ENCODE results near the gene JARID2. TPM values are rescaled to one million over a fixed set of nuclear protein-coding genes. Genes with fewer than 3 reads are reported as not detected.

The JARID2 gene
- total RNA-seq, 1 experiment from 2014 or later = 23.6 TPM

DNA sequence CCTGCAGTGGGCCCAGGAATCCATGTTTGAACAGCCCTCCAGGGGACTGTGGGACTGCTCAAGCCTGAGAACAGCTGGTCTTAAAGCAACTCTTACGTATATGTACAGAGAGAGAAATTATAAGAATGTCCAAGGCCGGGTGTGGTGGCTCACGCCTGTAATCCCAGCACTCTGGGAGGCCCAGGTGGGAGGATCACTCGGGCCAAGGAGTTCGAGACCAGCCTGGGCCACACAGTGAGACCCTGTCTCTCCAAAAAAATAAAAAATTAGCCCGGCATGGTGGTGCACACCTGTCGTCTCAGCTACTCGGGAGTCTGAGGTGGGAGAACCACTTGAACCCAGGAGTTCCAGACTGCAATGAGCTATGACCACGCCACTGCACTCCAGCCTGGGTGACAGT, 283.0 kb downstream of the JARID2 start:
- ChIA-PET CTCF (no interaction called here), POLR2A (no interaction called here)
- intact Hi-C loops (cut with micrococcal nuclease) = no loop called here

DNA sequence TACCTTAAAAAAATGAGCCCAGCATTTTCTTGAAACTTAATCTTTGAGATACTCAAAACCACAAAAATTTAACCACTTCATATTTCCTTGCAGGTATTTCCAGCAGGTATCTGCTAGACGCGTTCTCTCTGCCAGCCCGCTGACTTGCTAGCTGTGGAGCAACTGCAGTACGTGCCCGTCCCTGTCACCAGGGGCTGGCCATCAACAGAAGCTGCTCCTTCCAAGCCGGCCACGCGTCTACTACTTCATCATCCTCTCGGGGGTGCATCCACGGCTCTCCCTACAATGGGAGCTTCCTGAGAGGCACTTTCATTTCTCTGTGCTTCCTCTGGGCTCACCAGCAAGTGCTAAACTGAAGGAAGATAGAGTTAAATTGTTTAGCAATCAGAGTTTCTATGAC, 284.5 kb downstream of the JARID2 start:
- RAD21 ChIA-PET (ENCODE audit: low non-redundant PET in 1 of 2, low total read pairs in 2 of 2, uncharacterized antibody in 2 of 2, unreplicated experiment in 2 of 2) = no interaction called here
- Histone ChIP-seq H3K4me1 (ENCODE audit: control insufficient read depth in 1 of 2, insufficient read depth in 2 of 2, low read length in 2 of 2) (no peaks in the 10 kb centered on the region), H2AFZ (ENCODE audit: low read depth, low read length, poor library complexity, severe bottlenecking) (no peak overlapping the region), H3K36me3 (ENCODE audit: control insufficient read depth in 1 of 2, insufficient read depth in 2 of 2, low read length in 2 of 2) (no peaks in the 10 kb centered on the region), H3K27ac (ENCODE audit: low read depth, low read length) (no peak overlapping the region), H3K9me3 (ENCODE audit: control insufficient read depth in 1 of 2, insufficient read depth in 1 of 2, low read depth in 1 of 2, low read length in 2 of 2) (no peaks in the 10 kb centered on the region), H3K9ac (ENCODE audit: low read length) (no peak overlapping the region), H3K4me3 (replicated peaks in 1 of 2; ENCODE audit: low read depth in 1 of 2, low read length in 2 of 2) (no peak overlapping the region), H3K79me2 (ENCODE audit: insufficient read depth, low read length) (no peaks in the 10 kb centered on the region), H3K9me2 (ENCODE audit: insufficient read depth) (no peaks in the 10 kb centered on the region), H3K27me3 (ENCODE audit: insufficient read depth, low read length) (no peaks in the 10 kb centered on the region), H4K20me1 (ENCODE audit: insufficient read depth) (no peaks in the 10 kb centered on the region), H3K4me2 (ENCODE audit: low read length) (no peak overlapping the region)
- BruUV-seq (replicated peaks) = no TSS peak
- ATAC-seq (no peak), DNase-seq (ENCODE audit: low read depth, low spot score) (no peak)
- CTCF ChIA-PET = no interaction called here
- POLR2A ChIA-PET = no interaction called here
- intact Hi-C loops (cut with micrococcal nuclease) = no loop called here
- TF ChIP-seq ZFX (IDR thresholded peaks at IDR 0.05) (no peak), EZH2phosphoT487 (IDR thresholded peaks at IDR 0.05; ENCODE audit: borderline replicate concordance) (no peak)

More for the DNA sequence above, 283.0 kb downstream of the JARID2 start:
- H3K9me2 ChIP-seq (ENCODE audit: insufficient read depth) = no peaks in the 10 kb centered on the region
- ATAC-seq = no peak
- no TSS peak for BruUV-seq (replicated peaks)
- H3K27me3 ChIP-seq (ENCODE audit: insufficient read depth, low read length) = no peaks in the 10 kb centered on the region
- H4K20me1 ChIP-seq (ENCODE audit: insufficient read depth) = no peaks in the 10 kb centered on the region
- no peak overlapping the region for H3K27ac ChIP-seq (ENCODE audit: low read depth, low read length)
- H2AFZ ChIP-seq (ENCODE audit: low read depth, low read length, poor library complexity, severe bottlenecking) = no peak overlapping the region
- DNase-seq (ENCODE audit: low read depth, low spot score) = no peak
- H3K4me3 ChIP-seq (replicated peaks in 1 of 2; ENCODE audit: low read depth in 1 of 2, low read length in 2 of 2) = no peak overlapping the region
- RAD21 ChIA-PET (ENCODE audit: low non-redundant PET in 1 of 2, low total read pairs in 2 of 2, uncharacterized antibody in 2 of 2, unreplicated experiment in 2 of 2) = no interaction called here
- H3K36me3 ChIP-seq (ENCODE audit: control insufficient read depth in 1 of 2, insufficient read depth in 2 of 2, low read length in 2 of 2) = no peaks in the 10 kb centered on the region
- TF ChIP-seq JUND (IDR thresholded peaks at IDR 0.05) (no peak), POLR2AphosphoS5 (IDR thresholded peaks at IDR 0.05; ENCODE audit: low read depth, low read length) (no peak), POLR2A (IDR thresholded peaks at IDR 0.05; ENCODE audit: borderline replicate concordance, extremely low read depth, insufficient read depth, insufficient read length) (no peak), SIN3A (IDR thresholded peaks at IDR 0.05; ENCODE audit: low read depth) (no peak), ZNF274 (IDR thresholded peaks at IDR 0.05; ENCODE audit: low read depth, low read length) (no peak), CEBPB (IDR thresholded peaks at IDR 0.05; ENCODE audit: low read depth) (no peak)
- TF ChIP-seq, protein P1, sequence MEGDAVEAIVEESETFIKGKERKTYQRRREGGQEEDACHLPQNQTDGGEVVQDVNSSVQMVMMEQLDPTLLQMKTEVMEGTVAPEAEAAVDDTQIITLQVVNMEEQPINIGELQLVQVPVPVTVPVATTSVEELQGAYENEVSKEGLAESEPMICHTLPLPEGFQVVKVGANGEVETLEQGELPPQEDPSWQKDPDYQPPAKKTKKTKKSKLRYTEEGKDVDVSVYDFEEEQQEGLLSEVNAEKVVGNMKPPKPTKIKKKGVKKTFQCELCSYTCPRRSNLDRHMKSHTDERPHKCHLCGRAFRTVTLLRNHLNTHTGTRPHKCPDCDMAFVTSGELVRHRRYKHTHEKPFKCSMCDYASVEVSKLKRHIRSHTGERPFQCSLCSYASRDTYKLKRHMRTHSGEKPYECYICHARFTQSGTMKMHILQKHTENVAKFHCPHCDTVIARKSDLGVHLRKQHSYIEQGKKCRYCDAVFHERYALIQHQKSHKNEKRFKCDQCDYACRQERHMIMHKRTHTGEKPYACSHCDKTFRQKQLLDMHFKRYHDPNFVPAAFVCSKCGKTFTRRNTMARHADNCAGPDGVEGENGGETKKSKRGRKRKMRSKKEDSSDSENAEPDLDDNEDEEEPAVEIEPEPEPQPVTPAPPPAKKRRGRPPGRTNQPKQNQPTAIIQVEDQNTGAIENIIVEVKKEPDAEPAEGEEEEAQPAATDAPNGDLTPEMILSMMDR (IDR thresholded peaks at IDR 0.05 in 2 of 3, conservative IDR thresholded peaks at IDR 0.05 in 1 of 3; ENCODE audit: borderline replicate concordance in 1 of 3, insufficient read depth in 1 of 3, low read depth in 2 of 3, low read length in 2 of 3) = no peak
- H3K4me1 ChIP-seq (ENCODE audit: control insufficient read depth in 1 of 2, insufficient read depth in 2 of 2, low read length in 2 of 2) = no peaks in the 10 kb centered on the region
- H3K79me2 ChIP-seq (ENCODE audit: insufficient read depth, low read length) = no peaks in the 10 kb centered on the region
- no peak overlapping the region for H3K4me2 ChIP-seq (ENCODE audit: low read length)
- no peak overlapping the region for H3K9ac ChIP-seq (ENCODE audit: low read length)
- no peaks in the 10 kb centered on the region for H3K9me3 ChIP-seq (ENCODE audit: control insufficient read depth in 1 of 2, insufficient read depth in 1 of 2, low read depth in 1 of 2, low read length in 2 of 2)
